Measurements from ENCODE around the gene FUT8.
"Not testable (repeated sequence)": the region's sequence is repeated elsewhere in the genome, so short reads cannot be mapped to it uniquely, and the experiment has no call there.

FUT8 gene

DNA sequence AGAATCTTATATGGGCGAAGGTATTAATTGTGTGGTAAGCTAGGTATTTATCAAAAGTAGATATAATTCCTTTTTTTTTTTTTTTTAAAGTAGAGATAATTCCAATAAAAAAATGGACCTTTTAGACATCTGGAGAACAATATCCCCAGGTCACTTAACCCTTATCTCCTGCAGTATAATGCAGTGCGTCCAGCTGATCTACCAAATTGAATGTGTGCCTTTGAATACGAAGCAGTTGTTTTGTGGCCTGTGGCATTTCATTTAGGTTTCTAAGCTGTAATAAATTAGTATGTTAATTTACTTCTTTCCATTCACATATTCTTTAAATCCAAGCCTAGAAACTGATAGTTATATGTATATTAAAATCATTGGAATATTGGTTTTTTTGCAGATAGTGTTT is 3.1 kb downstream of the FUT8 start:
- Histone ChIP-seq H3K9me3 (ENCODE audit: control insufficient read depth in 1 of 2, low read length in 2 of 2) (no peaks in the 10 kb centered on the region), H3K9ac (ENCODE audit: low read depth in 1 of 2, low read length in 2 of 2) (peak overlapping the region in 1 of 2 donors; percentile 28), H3K27me3 (ENCODE audit: control insufficient read depth in 1 of 2, insufficient read depth in 2 of 2, low read length in 2 of 2) (no peaks in the 10 kb centered on the region), H3K36me3 (ENCODE audit: control insufficient read depth in 1 of 2, insufficient read depth in 2 of 2, low read length in 2 of 2) (no peaks in the 10 kb centered on the region), H3K4me1 (ENCODE audit: control insufficient read depth in 1 of 2, insufficient read depth in 2 of 2, low read length in 2 of 2) (peaks cover 15% of the 10 kb centered on the region in 2 donors), H3K27ac (ENCODE audit: low read depth, low read length) (no peak overlapping the region), H3K4me3 (ENCODE audit: low read depth in 1 of 2, low read length in 2 of 2) (no peak overlapping the region)

GRCh38 chr14:65419593-65420252 is 7.2 kb downstream of the FUT8 start:
- H3K36me3 ChIP-seq (ENCODE audit: control insufficient read depth in 1 of 2, insufficient read depth in 2 of 2, low read length in 2 of 2) = no peaks in the 10 kb centered on the region
- H3K4me1 ChIP-seq (ENCODE audit: control insufficient read depth in 1 of 2, insufficient read depth in 2 of 2, low read length in 2 of 2) = peaks cover 6 to 8% of the 10 kb centered on the region in 2 donors
- H3K9ac ChIP-seq (ENCODE audit: low read depth in 1 of 2, low read length in 2 of 2) = no peak overlapping the region
- no peaks in the 10 kb centered on the region for H3K27me3 ChIP-seq (ENCODE audit: control insufficient read depth in 1 of 2, insufficient read depth in 2 of 2, low read length in 2 of 2)
- no peaks in the 10 kb centered on the region for H3K9me3 ChIP-seq (ENCODE audit: control insufficient read depth in 1 of 2, low read length in 2 of 2)
- no peak overlapping the region for H3K4me3 ChIP-seq (ENCODE audit: low read depth in 1 of 2, low read length in 2 of 2)
- no peak overlapping the region for H3K27ac ChIP-seq (ENCODE audit: low read depth, low read length)

DNA sequence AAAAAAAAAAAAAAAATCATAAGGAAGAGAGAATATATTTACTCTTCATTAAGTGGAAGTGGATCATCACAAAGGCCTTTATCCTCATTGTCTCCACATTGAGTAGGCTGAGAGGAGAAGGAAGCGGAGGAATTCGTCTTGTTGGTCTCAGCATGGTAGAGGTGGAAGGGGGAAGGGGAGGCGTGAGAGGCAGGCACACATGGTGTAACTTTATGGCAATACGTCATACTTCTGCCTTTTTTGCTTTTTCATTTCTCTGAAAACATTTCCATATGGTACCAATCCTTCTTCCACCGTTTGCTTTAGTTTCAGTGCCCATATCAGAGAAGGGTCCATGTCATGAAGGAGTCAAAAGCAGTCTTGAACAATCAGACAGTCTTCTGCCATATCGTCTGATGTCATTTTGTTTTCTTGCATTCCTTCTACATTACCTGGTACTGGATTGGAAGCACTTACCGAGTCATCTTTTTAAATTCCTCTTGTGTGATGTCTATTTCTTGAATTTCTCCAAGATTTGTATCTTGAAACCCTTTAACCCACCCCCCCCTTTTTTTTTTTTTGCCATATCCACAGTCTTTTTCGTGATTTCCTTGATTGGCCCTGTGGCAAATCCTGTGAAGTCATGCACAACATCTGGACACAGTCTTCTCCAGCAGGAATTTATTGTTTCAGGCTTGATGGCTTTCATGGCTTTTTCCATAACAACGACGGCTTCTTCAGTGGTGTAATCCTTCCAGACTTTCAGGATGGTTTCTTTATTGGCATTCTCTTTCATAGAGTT is 8.9 kb downstream of the FUT8 start:
- H3K9me3 ChIP-seq (ENCODE audit: control insufficient read depth in 1 of 2, low read length in 2 of 2) = no peaks in the 10 kb centered on the region

GRCh38 chr14:65422088-65422834 is 9.7 kb downstream of the FUT8 start:
- Histone ChIP-seq H3K27ac (ENCODE audit: low read depth, low read length) (no peak overlapping the region), H3K27me3 (ENCODE audit: control insufficient read depth in 1 of 2, insufficient read depth in 2 of 2, low read length in 2 of 2) (no peaks in the 10 kb centered on the region), H3K4me1 (ENCODE audit: control insufficient read depth in 1 of 2, insufficient read depth in 2 of 2, low read length in 2 of 2) (peaks cover 4 to 6% of the 10 kb centered on the region in 2 donors), H3K9ac (ENCODE audit: low read depth in 1 of 2, low read length in 2 of 2) (no peak overlapping the region), H3K36me3 (ENCODE audit: control insufficient read depth in 1 of 2, insufficient read depth in 2 of 2, low read length in 2 of 2) (peaks cover 0 to 3% of the 10 kb centered on the region in 2 donors), H3K9me3 (ENCODE audit: control insufficient read depth in 1 of 2, low read length in 2 of 2) (no peaks in the 10 kb centered on the region), H3K4me3 (ENCODE audit: low read depth in 1 of 2, low read length in 2 of 2) (no peak overlapping the region)

More for the DNA sequence above, 8.9 kb downstream of the FUT8 start:
- Histone ChIP-seq H3K4me1 (ENCODE audit: control insufficient read depth in 1 of 2, insufficient read depth in 2 of 2, low read length in 2 of 2) (peaks cover 4 to 6% of the 10 kb centered on the region in 2 donors), H3K27ac (ENCODE audit: low read depth, low read length) (no peak overlapping the region), H3K27me3 (ENCODE audit: control insufficient read depth in 1 of 2, insufficient read depth in 2 of 2, low read length in 2 of 2) (no peaks in the 10 kb centered on the region), H3K4me3 (ENCODE audit: low read depth in 1 of 2, low read length in 2 of 2) (no peak overlapping the region), H3K9ac (ENCODE audit: low read depth in 1 of 2, low read length in 2 of 2) (no peak overlapping the region), H3K36me3 (ENCODE audit: control insufficient read depth in 1 of 2, insufficient read depth in 2 of 2, low read length in 2 of 2) (no peaks in the 10 kb centered on the region)

- no peak overlapping the region for H3K9ac ChIP-seq (ENCODE audit: low read depth in 1 of 2, low read length in 2 of 2)
- H3K9me3 ChIP-seq (ENCODE audit: control insufficient read depth in 1 of 2, low read length in 2 of 2) = no peaks in the 10 kb centered on the region
- H3K27ac ChIP-seq (ENCODE audit: low read depth, low read length) = no peak overlapping the region
- H3K4me1 ChIP-seq (ENCODE audit: control insufficient read depth in 1 of 2, insufficient read depth in 2 of 2, low read length in 2 of 2) = peaks cover 4 to 6% of the 10 kb centered on the region in 2 donors
- peaks cover 0 to 3% of the 10 kb centered on the region in 2 donors for H3K36me3 ChIP-seq (ENCODE audit: control insufficient read depth in 1 of 2, insufficient read depth in 2 of 2, low read length in 2 of 2)
- no peak overlapping the region for H3K4me3 ChIP-seq (ENCODE audit: low read depth in 1 of 2, low read length in 2 of 2)
- H3K27me3 ChIP-seq (ENCODE audit: control insufficient read depth in 1 of 2, insufficient read depth in 2 of 2, low read length in 2 of 2) = no peaks in the 10 kb centered on the region
Measured at GRCh38 chr14:65423982-65424381, 11.5 kb downstream of the FUT8 start.

DNA sequence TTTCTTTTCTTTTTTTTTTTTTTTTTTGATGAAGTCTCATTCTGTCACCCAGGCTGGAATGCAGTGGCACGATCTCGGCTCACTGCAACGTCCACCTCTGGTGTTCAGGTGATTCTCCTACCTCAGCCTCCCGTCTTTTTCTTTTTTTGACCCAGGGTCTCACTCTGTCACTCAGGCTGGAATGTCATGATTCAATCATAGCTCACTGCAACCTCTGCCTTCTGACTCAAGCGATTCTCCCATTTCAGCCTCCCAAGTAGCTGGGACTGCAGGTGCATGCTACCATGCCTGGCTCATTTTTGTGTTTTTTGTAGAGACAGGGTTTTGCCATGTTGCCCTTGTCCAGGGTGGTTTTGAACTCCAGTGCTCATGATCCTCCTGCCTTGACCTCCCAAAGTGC is 12.0 kb downstream of the FUT8 start:
- Histone ChIP-seq H3K27me3 (ENCODE audit: control insufficient read depth in 1 of 2, insufficient read depth in 2 of 2, low read length in 2 of 2) (no peaks in the 10 kb centered on the region), H3K9ac (ENCODE audit: low read depth in 1 of 2, low read length in 2 of 2) (no peak overlapping the region), H3K4me1 (ENCODE audit: control insufficient read depth in 1 of 2, insufficient read depth in 2 of 2, low read length in 2 of 2) (peaks cover under 1 to 2% of the 10 kb centered on the region in 2 donors), H3K36me3 (ENCODE audit: control insufficient read depth in 1 of 2, insufficient read depth in 2 of 2, low read length in 2 of 2) (peaks cover 0 to 3% of the 10 kb centered on the region in 2 donors), H3K4me3 (ENCODE audit: low read depth in 1 of 2, low read length in 2 of 2) (no peak overlapping the region), H3K9me3 (ENCODE audit: control insufficient read depth in 1 of 2, low read length in 2 of 2) (no peaks in the 10 kb centered on the region), H3K27ac (ENCODE audit: low read depth, low read length) (no peak overlapping the region)

DNA sequence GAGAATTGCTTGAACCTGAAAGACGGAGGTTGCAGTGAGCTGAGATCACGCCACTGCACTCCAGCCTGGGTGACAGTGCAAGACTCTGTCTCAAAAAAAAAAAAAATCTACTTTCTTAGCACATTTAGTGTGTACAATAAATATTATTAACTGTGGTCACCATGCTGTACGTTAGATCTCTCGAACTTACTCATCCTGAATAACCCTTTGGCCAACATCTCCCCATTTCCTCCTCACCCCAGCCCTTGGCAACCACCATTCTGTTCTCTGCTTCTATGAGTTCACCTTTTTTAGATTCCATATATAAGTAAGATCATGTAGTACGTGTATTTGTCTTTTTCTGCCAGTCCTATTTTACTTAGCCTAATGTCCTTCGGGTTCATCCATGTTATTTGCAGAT is 13.4 kb downstream of the FUT8 start:
- Histone ChIP-seq H3K36me3 (ENCODE audit: control insufficient read depth in 1 of 2, insufficient read depth in 2 of 2, low read length in 2 of 2) (peaks cover 0 to 3% of the 10 kb centered on the region in 2 donors), H3K9ac (ENCODE audit: low read depth in 1 of 2, low read length in 2 of 2) (no peak overlapping the region), H3K4me1 (ENCODE audit: control insufficient read depth in 1 of 2, insufficient read depth in 2 of 2, low read length in 2 of 2) (no peaks in the 10 kb centered on the region), H3K27ac (ENCODE audit: low read depth, low read length) (no peak overlapping the region), H3K4me3 (ENCODE audit: low read depth in 1 of 2, low read length in 2 of 2) (no peak overlapping the region), H3K27me3 (ENCODE audit: control insufficient read depth in 1 of 2, insufficient read depth in 2 of 2, low read length in 2 of 2) (no peaks in the 10 kb centered on the region), H3K9me3 (ENCODE audit: control insufficient read depth in 1 of 2, low read length in 2 of 2) (no peaks in the 10 kb centered on the region)

DNA sequence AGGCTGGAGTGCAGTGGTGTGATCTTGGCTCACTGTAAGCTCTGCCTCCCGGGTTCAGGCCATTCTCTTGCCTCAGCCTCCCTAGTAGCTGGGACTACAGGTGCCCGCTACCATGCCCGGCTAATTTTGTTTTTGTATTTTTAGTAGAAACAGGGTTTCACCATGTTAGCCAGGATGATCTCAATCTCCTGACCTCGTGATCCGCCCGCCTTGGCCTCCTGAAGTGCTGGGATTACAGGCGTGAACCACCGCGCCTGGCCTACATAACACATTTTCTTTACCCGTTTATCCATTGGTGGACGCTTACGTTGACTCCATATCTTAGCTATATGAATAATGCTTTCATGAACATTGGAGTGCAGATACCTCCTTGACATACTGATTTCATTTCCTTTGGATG is 14.4 kb downstream of the FUT8 start:
- H3K4me1 ChIP-seq (ENCODE audit: control insufficient read depth in 1 of 2, insufficient read depth in 2 of 2, low read length in 2 of 2); H3K36me3 ChIP-seq (ENCODE audit: control insufficient read depth in 1 of 2, insufficient read depth in 2 of 2, low read length in 2 of 2); H3K27ac ChIP-seq (ENCODE audit: low read depth, low read length); H3K9me3 ChIP-seq (ENCODE audit: control insufficient read depth in 1 of 2, low read length in 2 of 2); H3K9ac ChIP-seq (ENCODE audit: low read depth in 1 of 2, low read length in 2 of 2); H3K27me3 ChIP-seq (ENCODE audit: control insufficient read depth in 1 of 2, insufficient read depth in 2 of 2, low read length in 2 of 2); H3K4me3 ChIP-seq (ENCODE audit: low read depth in 1 of 2, low read length in 2 of 2): not testable (repeated sequence)

DNA sequence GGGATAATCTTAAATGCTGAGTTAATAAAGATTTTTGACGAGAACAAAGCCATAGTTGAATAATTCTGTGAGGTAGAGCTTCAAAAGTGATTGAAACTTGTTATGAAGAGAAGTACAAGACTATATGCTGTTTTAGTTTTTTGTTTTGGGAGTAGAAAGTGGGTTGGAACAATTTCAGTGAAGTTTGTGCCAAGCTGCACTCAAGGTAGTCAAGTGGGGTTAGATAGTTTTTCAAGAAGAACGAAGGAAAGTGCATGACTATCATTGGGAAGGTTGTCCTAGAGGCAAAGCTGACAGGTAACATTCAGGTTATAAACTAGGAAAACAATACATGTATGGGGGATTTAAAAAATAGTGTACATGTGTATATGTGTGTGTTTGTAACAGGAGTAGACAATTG is 16.2 kb downstream of the FUT8 start:
- Histone ChIP-seq H3K4me3 (ENCODE audit: low read depth in 1 of 2, low read length in 2 of 2) (no peak overlapping the region), H3K9ac (ENCODE audit: low read depth in 1 of 2, low read length in 2 of 2) (no peak overlapping the region), H3K9me3 (ENCODE audit: control insufficient read depth in 1 of 2, low read length in 2 of 2) (no peaks in the 10 kb centered on the region), H3K36me3 (ENCODE audit: control insufficient read depth in 1 of 2, insufficient read depth in 2 of 2, low read length in 2 of 2) (peaks cover 0 to 3% of the 10 kb centered on the region in 2 donors), H3K27ac (ENCODE audit: low read depth, low read length) (no peak overlapping the region), H3K4me1 (ENCODE audit: control insufficient read depth in 1 of 2, insufficient read depth in 2 of 2, low read length in 2 of 2) (no peaks in the 10 kb centered on the region), H3K27me3 (ENCODE audit: control insufficient read depth in 1 of 2, insufficient read depth in 2 of 2, low read length in 2 of 2) (no peaks in the 10 kb centered on the region)

- H3K36me3 ChIP-seq (ENCODE audit: control insufficient read depth in 1 of 2, insufficient read depth in 2 of 2, low read length in 2 of 2) = peaks cover 0 to 3% of the 10 kb centered on the region in 2 donors
- no peak overlapping the region for H3K27ac ChIP-seq (ENCODE audit: low read depth, low read length)
- H3K9me3 ChIP-seq (ENCODE audit: control insufficient read depth in 1 of 2, low read length in 2 of 2) = no peaks in the 10 kb centered on the region
- H3K9ac ChIP-seq (ENCODE audit: low read depth in 1 of 2, low read length in 2 of 2) = no peak overlapping the region
- no peaks in the 10 kb centered on the region for H3K27me3 ChIP-seq (ENCODE audit: control insufficient read depth in 1 of 2, insufficient read depth in 2 of 2, low read length in 2 of 2)
- H3K4me3 ChIP-seq (ENCODE audit: low read depth in 1 of 2, low read length in 2 of 2) = no peak overlapping the region
- no peaks in the 10 kb centered on the region for H3K4me1 ChIP-seq (ENCODE audit: control insufficient read depth in 1 of 2, insufficient read depth in 2 of 2, low read length in 2 of 2)
Measured at GRCh38 chr14:65429757-65430156, 17.2 kb downstream of the FUT8 start.

Measured in duodenal mucosa (tissue), 2 donors.